ENCODE results near the gene ACOXL. TPM values are rescaled to one million over a fixed set of nuclear protein-coding genes. Genes with fewer than 3 reads are reported as not detected.

Gene ACOXL
- total and polyA plus RNA-seq, 10 of the 15 experiments (the other 5 are each of a cell fraction or from before 2014, with no cell fraction given): 0.05 to 1.3 (median 0.71) TPM

DNA sequence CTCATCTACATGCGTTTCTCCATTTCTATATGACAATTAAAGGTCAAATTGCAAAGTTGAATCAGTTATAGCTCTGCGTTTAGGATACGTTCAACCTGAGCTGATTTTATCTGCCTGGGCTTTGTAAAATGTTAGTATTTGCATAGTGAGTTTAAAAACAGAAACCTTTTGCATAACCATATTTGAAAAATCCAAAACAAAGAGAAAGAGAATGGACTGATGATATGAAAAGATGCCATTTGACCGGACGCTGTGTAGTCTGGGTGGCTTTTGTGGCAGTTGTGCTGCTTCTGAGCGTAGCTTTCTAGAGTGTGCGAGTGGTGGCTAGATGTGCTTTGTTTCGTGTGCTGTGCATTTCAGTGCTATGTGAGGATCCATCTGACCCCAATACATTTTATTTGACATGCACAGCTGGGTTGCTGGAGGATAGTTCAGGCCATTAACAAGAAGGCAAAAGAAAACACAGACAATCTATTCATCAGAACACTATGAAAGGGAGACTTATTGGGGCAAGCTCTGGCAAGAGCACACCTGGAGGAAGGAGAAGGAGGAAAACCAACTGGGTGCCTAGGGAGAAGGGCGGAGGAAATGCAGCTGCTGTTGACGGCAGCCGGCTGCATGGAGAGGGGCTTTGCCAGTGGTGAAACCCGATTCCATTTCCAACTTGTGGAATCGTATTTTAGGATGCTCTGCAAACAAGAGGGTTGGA lies 126.8 kb downstream of the ACOXL start:
- ChIA-PET RAD21 (ENCODE audit: unreplicated experiment) (interaction anchor here (0.7 to 1.5 kb wide), 5 partner anchors 38 to 336 kb away, joined by 3 to 6 read pairs (median 3); no protein-coding TSS in a partner anchor), POLR2A (interaction anchor here (1.1 to 1.2 kb wide), 2 partner anchors 257 to 259 kb away, joined by 3 read pairs; no protein-coding TSS in a partner anchor), CTCF (interaction anchor here (0.7 to 1.9 kb wide), 8 partner anchors 9 to 258 kb away, joined by 3 to 8 read pairs (median 4); no protein-coding TSS in a partner anchor), SMC1A (ENCODE audit: uncharacterized antibody, unreplicated experiment) (interaction anchor here (0.8 to 2.7 kb wide), 11 partner anchors 12 to 192 kb away, joined by 3 to 12 read pairs (median 4); no protein-coding TSS in a partner anchor)
- in situ Hi-C loops (cut with MboI) (loop anchor here (25.0 kb wide), 1 partner anchor 353 kb away; no protein-coding TSS in a partner anchor), intact Hi-C loops (cut with micrococcal nuclease; ENCODE audit: unreplicated experiment) (loop anchor here (10.0 kb wide), 2 partner anchors 196 to 256 kb away; no protein-coding TSS in a partner anchor)
- no peaks in the 10 kb centered on the region for H4K20me1 ChIP-seq (ENCODE audit: control insufficient read depth, insufficient read depth)
- no peaks in the 10 kb centered on the region; the same call in 2 of the 3 replicates for H3K9me3 ChIP-seq (replicated peaks; ENCODE audit: control insufficient read depth, insufficient read depth, low read length)
- peaks cover 0 to 1% of the 10 kb centered on the region in 2 experiments; a peak in 1 of 4 replicates for H3K27me3 ChIP-seq (replicated peaks in 1 of 2; ENCODE audit: control insufficient read depth in 2 of 2, insufficient read depth in 2 of 2, low read length in 1 of 2)
- H3K9ac ChIP-seq (ENCODE audit: control insufficient read depth, insufficient read depth, low read length): no peak overlapping the region
- H3K79me2 ChIP-seq (ENCODE audit: control insufficient read depth, insufficient read depth, low read length): no peaks in the 10 kb centered on the region
- ATAC-seq: peak; percentile 47
- no peaks in the 10 kb centered on the region for H3K36me3 ChIP-seq (ENCODE audit: control insufficient read depth in 2 of 2, insufficient read depth in 2 of 2, low read length in 1 of 2)
- 19% methylated on average over 13 of the region's 13 CpGs for WGBS (ENCODE audit: insufficient coverage, insufficient replicate concordance, low lambda C conversion rate, missing lambda C conversion rate)
- H2AFZ ChIP-seq (ENCODE audit: control insufficient read depth, low read depth, low read length): no peak overlapping the region
- H3K4me3 ChIP-seq: no peak overlapping the region
- no peak for DNase-seq (ENCODE audit: low read depth, low spot score)
- H3K4me2 ChIP-seq (ENCODE audit: control insufficient read depth, insufficient read depth): 0 out of 2 replicates have a peak overlapping the region, but pooled peaks have one; percentile 41
- H3K4me1 ChIP-seq (ENCODE audit: control insufficient read depth, insufficient read depth, low read length): peaks cover 7% of the 10 kb centered on the region
- no peak overlapping the region for H3K27ac ChIP-seq (ENCODE audit: control insufficient read depth, insufficient read depth)
- TF ChIP-seq RBBP5 (conservative IDR thresholded peaks at IDR 0.05): no peak
- peak; percentile 14; the same call in 1 of the 3 replicates for TF ChIP-seq POU2F2 (IDR thresholded peaks at IDR 0.05; ENCODE audit: borderline replicate concordance, low read depth, low read length)
- BruUV-seq (replicated peaks): no TSS peak
- no peak for FAIRE-seq

- Histone ChIP-seq H3K4me3 (no peak overlapping the region), H3K79me2 (ENCODE audit: control insufficient read depth, insufficient read depth, low read length) (no peaks in the 10 kb centered on the region), H3K4me1 (ENCODE audit: control insufficient read depth, insufficient read depth, low read length) (peaks cover 17% of the 10 kb centered on the region), H3K27me3 (replicated peaks in 1 of 2; ENCODE audit: control insufficient read depth in 2 of 2, insufficient read depth in 2 of 2, low read length in 1 of 2) (peaks cover 0 to 1% of the 10 kb centered on the region in 2 experiments; a peak in 1 of 4 replicates), H3K9ac (ENCODE audit: control insufficient read depth, insufficient read depth, low read length) (no peak overlapping the region), H2AFZ (ENCODE audit: control insufficient read depth, low read depth, low read length) (no peak overlapping the region), H3K27ac (ENCODE audit: control insufficient read depth, insufficient read depth) (no peak overlapping the region), H3K36me3 (ENCODE audit: control insufficient read depth in 2 of 2, insufficient read depth in 2 of 2, low read length in 1 of 2) (no peaks in the 10 kb centered on the region), H4K20me1 (ENCODE audit: control insufficient read depth, insufficient read depth) (no peaks in the 10 kb centered on the region), H3K9me3 (replicated peaks; ENCODE audit: control insufficient read depth, insufficient read depth, low read length) (no peaks in the 10 kb centered on the region; the same call in 2 of the 3 replicates), H3K4me2 (ENCODE audit: control insufficient read depth, insufficient read depth) (no peak overlapping the region)
- ChIA-PET RAD21 (ENCODE audit: unreplicated experiment) (no interaction called here), SMC1A (ENCODE audit: uncharacterized antibody, unreplicated experiment) (interaction anchor here (0.9 to 1.2 kb wide), 3 partner anchors 11 to 256 kb away, joined by 3 to 4 read pairs (median 4); no protein-coding TSS in a partner anchor), CTCF (interaction anchor here (0.6 to 3.7 kb wide), 4 partner anchors 9 to 190 kb away, joined by 4 to 11 read pairs (median 8); no protein-coding TSS in a partner anchor), POLR2A (no interaction called here)
- BruUV-seq (replicated peaks): no TSS peak
- ATAC-seq (no peak), FAIRE-seq (no peak), DNase-seq (ENCODE audit: low read depth, low spot score) (no peak)
- in situ Hi-C loops (cut with MboI): loop anchor here (25.0 kb wide), 1 partner anchor 352 kb away; no protein-coding TSS in a partner anchor
- intact Hi-C loops (cut with micrococcal nuclease; ENCODE audit: unreplicated experiment): no loop called here
- 81% methylated on average over 8 of the region's 8 CpGs for WGBS (ENCODE audit: insufficient coverage, insufficient replicate concordance, low lambda C conversion rate, missing lambda C conversion rate)
- TF ChIP-seq NR2C2 (IDR thresholded peaks at IDR 0.05; ENCODE audit: borderline replicate concordance, control insufficient read depth, insufficient read length, low read depth) (no peak), RAD51 (IDR thresholded peaks at IDR 0.05) (no peak), SMAD5 (IDR thresholded peaks at IDR 0.05; ENCODE audit: low read depth) (no peak), HDGF (IDR thresholded peaks at IDR 0.05) (no peak), NR2C1 (IDR thresholded peaks at IDR 0.05) (no peak), SKIL (IDR thresholded peaks at IDR 0.05; ENCODE audit: low read depth, poor library complexity, severe bottlenecking) (no peak), ZNF217 (IDR thresholded peaks at IDR 0.05) (no peak), STAT1 (conservative IDR thresholded peaks at IDR 0.05) (no peak), ZSCAN29 (IDR thresholded peaks at IDR 0.05) (no peak), FOS (IDR thresholded peaks at IDR 0.05; ENCODE audit: borderline replicate concordance, extremely low read depth, insufficient read length) (no peak), NFYA (IDR thresholded peaks at IDR 0.05; ENCODE audit: borderline replicate concordance, low read depth, low read length) (no peak), RFX5 (IDR thresholded peaks at IDR 0.05; ENCODE audit: low read depth, low read length) (no peak), CEBPB (IDR thresholded peaks at IDR 0.05; ENCODE audit: borderline replicate concordance in 1 of 2, low read depth in 2 of 2, low read length in 2 of 2) (no peak)
These were observed 128.3 kb downstream of the ACOXL start for GRCh38 chr2:110860630-110861029.

Data from GM12878 (cell line).